ENCODE data around the gene KDM6B.

DNA sequence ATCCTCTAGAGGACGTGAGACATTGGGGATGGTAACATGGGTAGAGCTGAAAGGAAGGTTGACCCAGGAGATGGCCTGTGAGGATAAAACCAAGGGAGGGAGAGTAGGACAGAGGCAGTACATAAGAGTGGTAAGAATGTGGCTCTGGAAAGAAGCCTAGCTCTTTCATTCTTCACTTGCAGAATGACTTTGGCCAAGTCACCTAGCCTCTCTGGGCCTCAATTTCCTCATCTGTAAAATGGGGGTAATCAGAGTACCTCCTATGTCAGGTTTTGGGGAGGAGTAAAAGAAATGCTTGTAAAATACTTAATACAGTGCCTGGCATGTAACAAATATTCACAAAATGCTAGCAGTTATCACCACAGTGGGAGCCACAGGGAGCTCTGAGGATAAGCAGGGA is 6.9 kb downstream of the KDM6B start:
- TF ChIP-seq, protein P1, sequence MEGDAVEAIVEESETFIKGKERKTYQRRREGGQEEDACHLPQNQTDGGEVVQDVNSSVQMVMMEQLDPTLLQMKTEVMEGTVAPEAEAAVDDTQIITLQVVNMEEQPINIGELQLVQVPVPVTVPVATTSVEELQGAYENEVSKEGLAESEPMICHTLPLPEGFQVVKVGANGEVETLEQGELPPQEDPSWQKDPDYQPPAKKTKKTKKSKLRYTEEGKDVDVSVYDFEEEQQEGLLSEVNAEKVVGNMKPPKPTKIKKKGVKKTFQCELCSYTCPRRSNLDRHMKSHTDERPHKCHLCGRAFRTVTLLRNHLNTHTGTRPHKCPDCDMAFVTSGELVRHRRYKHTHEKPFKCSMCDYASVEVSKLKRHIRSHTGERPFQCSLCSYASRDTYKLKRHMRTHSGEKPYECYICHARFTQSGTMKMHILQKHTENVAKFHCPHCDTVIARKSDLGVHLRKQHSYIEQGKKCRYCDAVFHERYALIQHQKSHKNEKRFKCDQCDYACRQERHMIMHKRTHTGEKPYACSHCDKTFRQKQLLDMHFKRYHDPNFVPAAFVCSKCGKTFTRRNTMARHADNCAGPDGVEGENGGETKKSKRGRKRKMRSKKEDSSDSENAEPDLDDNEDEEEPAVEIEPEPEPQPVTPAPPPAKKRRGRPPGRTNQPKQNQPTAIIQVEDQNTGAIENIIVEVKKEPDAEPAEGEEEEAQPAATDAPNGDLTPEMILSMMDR (tag by site-specific recombination; IDR thresholded peaks at IDR 0.05), result no peak
- TF ChIP-seq AEBP2 (tag by site-specific recombination; IDR thresholded peaks at IDR 0.05; ENCODE audit: borderline replicate concordance), result no peak
- TF ChIP-seq ZBTB17 (tag by site-specific recombination; IDR thresholded peaks at IDR 0.05), result no peak
- TF ChIP-seq ZXDB (tag by site-specific recombination; IDR thresholded peaks at IDR 0.05), result no peak
- TF ChIP-seq ZFP41 (tag by site-specific recombination; IDR thresholded peaks at IDR 0.05; ENCODE audit: borderline replicate concordance), result no peak
- TF ChIP-seq, protein P2, sequence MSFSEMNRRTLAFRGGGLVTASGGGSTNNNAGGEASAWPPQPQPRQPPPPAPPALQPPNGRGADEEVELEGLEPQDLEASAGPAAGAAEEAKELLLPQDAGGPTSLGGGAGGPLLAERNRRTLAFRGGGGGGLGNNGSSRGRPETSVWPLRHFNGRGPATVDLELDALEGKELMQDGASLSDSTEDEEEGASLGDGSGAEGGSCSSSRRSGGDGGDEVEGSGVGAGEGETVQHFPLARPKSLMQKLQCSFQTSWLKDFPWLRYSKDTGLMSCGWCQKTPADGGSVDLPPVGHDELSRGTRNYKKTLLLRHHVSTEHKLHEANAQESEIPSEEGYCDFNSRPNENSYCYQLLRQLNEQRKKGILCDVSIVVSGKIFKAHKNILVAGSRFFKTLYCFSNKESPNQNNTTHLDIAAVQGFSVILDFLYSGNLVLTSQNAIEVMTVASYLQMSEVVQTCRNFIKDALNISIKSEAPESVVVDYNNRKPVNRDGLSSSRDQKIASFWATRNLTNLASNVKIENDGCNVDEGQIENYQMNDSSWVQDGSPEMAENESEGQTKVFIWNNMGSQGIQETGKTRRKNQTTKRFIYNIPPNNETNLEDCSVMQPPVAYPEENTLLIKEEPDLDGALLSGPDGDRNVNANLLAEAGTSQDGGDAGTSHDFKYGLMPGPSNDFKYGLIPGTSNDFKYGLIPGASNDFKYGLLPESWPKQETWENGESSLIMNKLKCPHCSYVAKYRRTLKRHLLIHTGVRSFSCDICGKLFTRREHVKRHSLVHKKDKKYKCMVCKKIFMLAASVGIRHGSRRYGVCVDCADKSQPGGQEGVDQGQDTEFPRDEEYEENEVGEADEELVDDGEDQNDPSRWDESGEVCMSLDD (tag by site-specific recombination; IDR thresholded peaks at IDR 0.05), result no peak
- TF ChIP-seq ZNF513 (tag by site-specific recombination; IDR thresholded peaks at IDR 0.05), result no peak
- no peak for TF ChIP-seq ZNF792 (tag by site-specific recombination; IDR thresholded peaks at IDR 0.05)
- no peak for TF ChIP-seq ZNF521 (tag by site-specific recombination; IDR thresholded peaks at IDR 0.05)
- no peak for TF ChIP-seq ZSCAN23 (tag by site-specific recombination; IDR thresholded peaks at IDR 0.05)
- TF ChIP-seq ZNF221 (tag by site-specific recombination; IDR thresholded peaks at IDR 0.05; ENCODE audit: borderline replicate concordance), result no peak
- TF ChIP-seq ZNF362 (tag by site-specific recombination; IDR thresholded peaks at IDR 0.05), result no peak
- TF ChIP-seq GLIS2 (tag by site-specific recombination; IDR thresholded peaks at IDR 0.05), result no peak
- no peak for TF ChIP-seq REST (tag by site-specific recombination; IDR thresholded peaks at IDR 0.05)
